ENCODE measurements around the gene CLRN3.

DNA sequence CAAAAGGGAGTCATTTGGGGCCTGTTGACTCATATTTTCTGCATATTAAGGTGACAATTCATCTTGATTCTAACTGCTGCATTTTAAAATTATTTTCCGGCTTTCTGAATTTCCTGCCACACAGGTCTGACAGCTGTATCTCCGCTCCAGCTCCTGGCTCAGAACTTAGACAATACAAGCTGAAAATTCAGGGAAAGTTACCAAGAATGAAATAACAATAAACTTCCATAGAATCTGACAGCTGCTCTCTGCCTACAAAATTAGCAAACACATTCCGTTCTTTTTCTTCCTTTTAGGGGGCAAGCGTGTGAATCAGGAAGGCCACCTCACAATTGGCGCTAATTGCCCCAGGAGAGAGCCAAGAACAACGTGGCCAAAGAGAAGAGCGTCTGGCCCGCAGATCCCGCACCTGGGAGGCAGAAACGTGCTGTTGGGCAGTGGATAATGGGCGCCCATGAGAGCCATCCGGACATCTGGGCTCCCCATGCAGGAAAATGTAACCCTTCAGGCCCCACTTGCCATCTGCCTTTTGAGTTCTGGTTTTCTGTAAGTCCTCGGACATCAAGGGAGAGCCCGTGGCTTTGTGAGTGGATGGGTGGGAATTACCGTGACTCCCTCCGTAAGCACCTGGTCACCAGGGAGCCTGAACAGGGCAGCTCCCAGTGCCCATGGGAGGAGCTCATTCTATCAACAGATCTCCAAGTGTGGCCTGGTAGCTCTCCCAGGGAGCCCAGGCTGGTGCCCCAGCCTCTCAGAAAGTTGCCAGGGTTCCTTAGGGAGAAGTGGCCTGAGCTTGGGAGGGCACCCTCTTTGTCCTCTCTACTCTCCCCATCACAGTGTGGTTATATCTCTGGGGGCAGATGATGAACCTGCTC lies 5.0 kb downstream of the CLRN3 start:
- TF ChIP-seq POLR2AphosphoS5 (IDR thresholded peaks at IDR 0.05; ENCODE audit: low read depth, low read length) (no peak), POLR2A (IDR thresholded peaks at IDR 0.05; ENCODE audit: low read depth, low read length) (no peak), TAF1 (IDR thresholded peaks at IDR 0.05; ENCODE audit: borderline replicate concordance, low read depth, low read length) (no peak)
